Endometrium (tissue), 2 donors: Measurements from ENCODE around the gene KCNJ18.
"Not testable (repeated sequence)": the region's sequence is repeated elsewhere in the genome, so short reads cannot be mapped to it uniquely, and the experiment has no call there.

ENCODE experiments used
- FAIRE-seq: peaks from 2 replicates; lab custom pipeline; 2012; peaks lifted over from hg19 to GRCh38; lab: Jason Lieb, UNC
- donor health status: control.
- donor health status: control.

The KCNJ18 gene

GRCh38 chr17:21691883-21692703, at the start of gene KCNJ18:
Gene KCNJ18 (plus strand): TSS chr17:21692523. CDS start chr17:21702787, 10,264 bp downstream.
- FAIRE-seq: not testable (repeated sequence)

DNA sequence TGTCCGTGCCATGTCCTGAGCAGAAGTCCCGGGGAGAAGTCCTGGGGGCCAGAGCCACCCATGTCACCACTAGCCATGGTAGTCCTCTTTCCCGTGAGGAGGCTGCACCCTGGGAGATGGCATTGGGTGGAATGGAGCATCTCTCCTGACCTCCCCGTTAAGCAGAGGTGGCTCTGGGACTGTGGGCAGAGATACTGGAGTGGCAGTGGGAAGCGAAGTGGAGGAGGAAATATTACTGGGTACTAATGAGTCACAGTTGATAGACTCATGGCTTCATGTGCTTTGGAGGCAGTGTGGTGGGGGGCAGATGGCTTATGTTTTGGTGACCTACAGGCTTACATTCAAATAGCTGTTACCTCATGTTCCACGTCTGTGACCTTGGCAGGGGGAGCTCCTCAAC, 44.2 kb upstream of the KCNJ18 start:
- FAIRE-seq: not testable (repeated sequence)

DNA sequence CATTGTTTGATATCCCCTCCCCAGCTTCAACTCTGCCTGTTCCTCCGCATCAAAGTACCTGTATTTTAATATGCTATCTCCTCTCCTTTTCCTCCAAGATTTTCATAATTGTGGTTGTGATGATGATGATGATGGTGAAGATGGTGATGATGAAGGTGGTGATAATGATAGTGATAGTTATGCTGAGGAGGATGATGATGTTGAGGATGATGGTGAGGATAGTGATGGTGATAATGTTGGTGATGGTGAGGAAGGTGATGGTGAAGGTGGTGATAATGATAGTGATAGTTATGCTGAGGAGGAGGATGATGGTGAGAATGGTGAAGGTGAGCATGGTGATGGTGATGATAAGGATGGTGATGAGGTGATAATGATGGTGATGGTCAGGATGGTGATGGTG, 42.3 kb upstream of the KCNJ18 start:
- not testable (repeated sequence) for FAIRE-seq

DNA sequence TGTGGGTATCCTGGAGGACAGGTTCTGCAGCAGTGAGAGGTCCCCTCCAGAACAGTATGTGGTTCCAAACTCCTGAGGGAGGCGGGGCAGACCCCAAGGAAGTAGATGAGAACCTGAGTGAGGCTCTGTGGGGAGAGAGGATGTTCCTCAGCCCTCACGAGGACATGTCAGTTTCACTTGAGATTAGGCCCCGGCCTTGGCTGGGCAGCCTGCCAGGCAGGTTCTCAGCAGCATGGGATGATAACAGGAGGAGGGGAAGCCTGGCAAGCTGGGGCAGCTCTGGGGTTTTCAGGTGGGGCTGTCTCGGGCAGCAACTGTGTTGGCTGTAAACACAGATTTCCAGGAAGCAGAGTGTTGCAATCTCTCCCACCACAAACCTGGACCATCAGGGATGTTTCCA, 40.3 kb upstream of the KCNJ18 start:
- not testable (repeated sequence) for FAIRE-seq

DNA sequence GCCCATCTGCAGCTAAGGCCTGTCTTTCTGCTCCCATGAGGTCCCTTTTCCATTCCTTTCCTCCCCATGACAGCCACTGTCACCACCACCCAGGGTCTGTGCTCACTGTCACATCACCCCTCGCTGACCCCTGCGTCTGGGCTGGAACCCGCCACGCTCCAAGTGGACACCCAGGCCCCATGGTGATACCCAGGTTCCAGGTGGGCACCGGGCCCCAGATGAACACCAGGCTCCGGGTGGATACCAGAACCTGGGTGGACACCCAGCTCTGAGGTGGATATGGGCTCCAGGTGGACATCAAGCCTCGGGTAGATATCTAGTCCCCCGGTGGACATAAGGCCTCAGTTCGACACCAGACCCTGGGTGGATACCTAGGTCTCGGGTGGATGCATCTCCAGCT, 39.1 kb upstream of the KCNJ18 start:
- not testable (repeated sequence) for FAIRE-seq

- FAIRE-seq: peak; percentile 21
These were observed 35.6 kb upstream of the KCNJ18 start for GRCh38 chr17:21656518-21657309.

DNA sequence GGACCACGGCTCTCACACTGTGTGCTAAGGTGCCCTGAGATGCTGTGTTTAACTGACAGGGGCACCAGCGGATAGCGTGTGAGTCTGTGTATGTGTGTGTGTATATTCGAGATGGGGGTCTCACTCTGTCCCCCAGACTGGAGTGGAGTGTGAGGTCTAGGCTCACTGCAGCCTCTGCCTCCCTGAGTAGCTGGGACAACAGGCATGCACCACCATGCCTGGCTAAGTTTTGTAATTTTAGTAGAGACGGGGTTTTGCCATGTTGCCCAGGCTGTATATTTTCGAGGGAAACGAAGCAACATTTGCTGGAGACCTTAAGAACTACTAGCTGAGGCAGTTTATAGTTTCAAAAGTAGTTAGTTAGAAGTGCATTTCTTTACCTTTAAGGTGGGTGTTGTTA, 32.7 kb upstream of the KCNJ18 start:
- FAIRE-seq: not testable (repeated sequence)

DNA sequence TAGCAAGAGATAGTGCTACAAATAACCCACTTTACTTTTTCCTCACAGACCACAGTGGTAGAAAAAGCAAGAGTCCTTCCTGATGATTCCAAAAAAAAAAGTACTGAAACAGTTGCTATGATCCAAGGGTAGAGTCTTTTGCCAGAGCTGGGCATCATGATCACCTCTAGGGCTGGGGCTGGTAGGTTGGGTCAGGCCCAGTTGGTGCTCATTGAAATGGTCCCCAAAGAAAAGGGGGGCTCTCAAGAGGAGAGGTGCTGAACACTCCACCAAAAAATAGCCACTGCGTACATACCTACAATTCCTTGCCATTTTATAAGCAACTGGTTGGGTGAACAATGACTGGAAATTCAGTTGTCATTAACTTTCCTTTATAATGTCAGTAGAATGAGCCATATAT, 30.9 kb upstream of the KCNJ18 start:
- not testable (repeated sequence) for FAIRE-seq

GRCh38 chr17:21663166-21663565, 29.2 kb upstream of the KCNJ18 start:
- FAIRE-seq: not testable (repeated sequence)

DNA sequence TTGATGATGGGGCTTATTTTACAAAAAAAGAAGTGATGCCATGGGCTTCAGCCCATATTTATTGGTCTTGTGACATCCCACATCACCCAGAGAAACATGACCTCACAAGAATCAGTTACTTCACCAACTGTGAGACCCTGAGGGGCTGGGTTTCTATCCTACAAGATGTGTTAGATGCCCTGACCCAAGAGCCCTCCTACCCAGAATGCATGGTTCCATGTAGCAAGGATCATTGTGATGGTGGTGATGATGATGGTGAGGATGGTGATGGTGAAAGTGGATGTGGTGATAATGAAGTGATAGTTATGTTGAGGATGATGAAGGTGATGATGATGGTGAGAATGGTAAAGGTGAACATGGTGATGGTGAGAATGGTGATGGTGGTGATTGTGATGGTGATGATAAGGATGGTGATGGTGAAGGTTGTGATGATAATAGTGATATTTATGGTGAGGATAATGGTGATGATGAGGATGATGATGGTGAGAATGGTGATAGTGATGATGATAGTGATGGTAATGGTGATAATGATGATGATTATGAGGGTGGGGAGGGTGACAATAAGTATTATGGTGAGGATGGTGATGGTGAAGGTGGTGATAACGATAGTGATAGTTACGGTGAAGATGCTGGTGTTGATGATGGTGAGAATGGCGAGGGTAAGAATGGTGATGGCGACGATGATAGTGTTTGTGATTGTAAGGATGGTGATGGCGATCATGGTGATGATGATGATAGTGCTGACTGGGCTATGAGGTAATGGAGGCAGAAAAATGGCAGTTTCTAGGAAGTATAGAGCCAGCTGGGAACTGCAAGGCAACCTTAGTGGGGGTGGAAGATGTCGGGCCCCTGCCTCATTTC, 28.5 kb upstream of the KCNJ18 start:
- FAIRE-seq: not testable (repeated sequence)

- not testable (repeated sequence) for FAIRE-seq
These were observed 27.2 kb upstream of the KCNJ18 start for GRCh38 chr17:21665171-21665570.

- FAIRE-seq: not testable (repeated sequence)
These were observed 26.3 kb upstream of the KCNJ18 start for GRCh38 chr17:21665935-21666493.

DNA sequence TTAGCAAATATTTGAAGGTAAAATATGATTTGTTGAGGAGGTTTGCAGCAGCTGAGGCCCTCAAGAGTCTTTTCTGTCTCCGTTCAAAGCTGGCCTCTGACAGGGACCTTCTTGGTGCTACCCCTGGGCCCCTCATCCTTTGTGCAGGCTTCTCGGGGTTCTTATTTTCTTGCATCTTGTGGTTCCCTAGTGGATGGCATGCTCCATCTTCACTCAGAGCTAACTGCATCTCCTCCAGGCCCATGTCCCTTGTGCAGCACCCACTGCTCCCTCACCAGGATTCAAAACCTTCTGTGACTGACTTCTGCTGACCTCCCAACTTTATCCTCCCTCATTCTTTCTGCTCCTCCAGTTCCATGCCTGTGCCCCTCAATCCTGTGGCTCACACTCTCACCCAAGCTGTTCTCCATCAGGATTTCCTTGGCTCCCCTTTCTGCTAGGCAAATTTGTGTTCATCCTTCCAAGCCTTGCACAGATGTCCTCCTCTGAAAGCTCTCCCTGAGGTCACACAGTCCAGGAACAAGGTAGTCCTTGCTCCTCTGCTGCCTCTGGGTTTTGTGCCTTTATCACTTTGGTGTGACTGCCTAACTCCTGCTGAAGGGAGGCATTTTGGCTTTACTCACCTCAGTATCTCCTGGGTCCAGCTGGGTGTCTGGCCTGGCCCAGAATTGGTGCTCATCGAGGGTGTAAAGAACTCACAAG, 25.5 kb upstream of the KCNJ18 start:
- FAIRE-seq: not testable (repeated sequence)

DNA sequence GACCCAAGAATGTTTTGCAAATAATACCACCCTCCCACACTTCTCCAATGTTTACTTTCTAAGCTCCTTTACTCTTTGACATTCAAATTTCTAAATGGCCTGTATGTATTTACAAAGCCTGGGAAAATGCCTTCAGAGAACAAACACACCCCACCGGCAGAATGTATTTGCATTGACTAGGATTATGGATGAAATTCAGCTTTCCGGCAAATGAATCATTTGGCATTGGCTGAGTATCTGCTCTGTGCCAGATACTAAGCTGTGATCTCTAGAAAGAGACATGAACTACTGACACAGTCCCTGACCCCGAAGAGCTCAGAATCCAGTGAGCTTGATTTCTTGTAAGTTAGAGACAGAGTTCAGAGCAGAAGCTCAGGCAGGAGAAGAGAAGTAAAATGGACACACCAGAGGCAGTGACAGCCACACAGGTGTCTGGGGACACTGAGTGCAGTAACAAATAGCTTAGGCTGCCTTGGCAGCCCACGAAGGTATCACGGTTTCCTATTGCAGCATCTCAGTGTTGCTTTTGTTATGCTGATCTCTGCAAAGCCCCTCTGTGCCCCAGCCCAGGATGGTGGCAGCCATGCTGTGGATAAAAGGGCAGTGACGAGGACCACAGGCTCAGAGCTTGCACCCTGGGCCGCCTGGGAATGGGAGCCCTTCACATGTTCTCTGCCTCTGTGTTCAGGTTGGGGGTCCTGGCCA, 24.8 kb upstream of the KCNJ18 start:
- not testable (repeated sequence) for FAIRE-seq

DNA sequence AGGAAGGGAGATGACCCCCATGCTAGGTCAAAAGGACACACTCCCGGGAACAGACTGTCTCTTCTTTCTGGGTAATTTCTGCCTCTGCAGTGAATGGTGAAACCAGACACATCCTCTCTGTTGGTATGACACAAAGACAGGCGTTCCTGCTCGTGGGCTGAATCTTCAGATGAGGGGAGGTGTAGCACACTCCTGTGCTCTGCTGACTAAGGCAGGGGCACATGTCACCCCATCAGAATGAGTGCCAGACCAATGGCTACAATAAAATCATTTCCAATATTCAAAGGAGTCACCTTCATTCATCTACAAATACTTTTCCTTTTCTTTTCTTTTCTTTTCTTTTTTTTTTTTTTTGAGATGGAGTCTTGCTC, 24.2 kb upstream of the KCNJ18 start:
- not testable (repeated sequence) for FAIRE-seq

DNA sequence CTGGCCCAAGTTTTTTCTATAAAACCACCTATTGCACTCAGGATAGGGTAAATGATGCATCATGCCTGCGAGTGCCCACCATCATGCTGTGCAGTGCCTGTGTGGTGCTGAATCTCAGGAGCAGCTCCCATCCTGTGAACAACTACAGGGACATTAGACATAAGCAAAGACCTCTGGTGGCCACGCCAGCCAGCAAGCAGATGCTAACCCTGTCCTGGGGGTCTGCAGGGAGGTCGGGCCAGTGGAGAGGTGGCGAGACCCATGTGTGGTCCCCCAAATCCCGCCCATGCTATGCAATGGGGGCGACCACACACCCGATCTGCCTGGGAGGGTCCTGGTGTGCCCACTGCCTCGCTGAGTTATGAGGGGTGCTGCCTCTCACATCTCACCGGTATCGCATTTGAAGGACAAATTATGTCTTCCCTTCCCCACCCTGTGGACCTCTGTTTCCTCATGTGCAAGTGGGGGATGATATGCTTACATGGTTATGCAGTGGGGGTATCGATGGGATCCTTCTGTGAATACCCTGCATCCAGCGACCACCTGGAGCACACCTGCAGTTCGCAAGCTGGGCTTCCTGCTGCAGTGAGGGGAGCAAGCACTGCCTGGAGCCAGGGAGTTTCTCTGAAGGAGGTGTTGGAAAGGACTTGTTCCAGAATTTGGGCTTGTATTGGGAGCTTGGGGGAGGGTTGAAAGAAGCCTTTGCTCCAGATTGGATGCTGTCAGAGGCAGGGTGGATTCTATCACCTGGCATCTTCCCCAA, 23.4 kb upstream of the KCNJ18 start:
- not testable (repeated sequence) for FAIRE-seq

DNA sequence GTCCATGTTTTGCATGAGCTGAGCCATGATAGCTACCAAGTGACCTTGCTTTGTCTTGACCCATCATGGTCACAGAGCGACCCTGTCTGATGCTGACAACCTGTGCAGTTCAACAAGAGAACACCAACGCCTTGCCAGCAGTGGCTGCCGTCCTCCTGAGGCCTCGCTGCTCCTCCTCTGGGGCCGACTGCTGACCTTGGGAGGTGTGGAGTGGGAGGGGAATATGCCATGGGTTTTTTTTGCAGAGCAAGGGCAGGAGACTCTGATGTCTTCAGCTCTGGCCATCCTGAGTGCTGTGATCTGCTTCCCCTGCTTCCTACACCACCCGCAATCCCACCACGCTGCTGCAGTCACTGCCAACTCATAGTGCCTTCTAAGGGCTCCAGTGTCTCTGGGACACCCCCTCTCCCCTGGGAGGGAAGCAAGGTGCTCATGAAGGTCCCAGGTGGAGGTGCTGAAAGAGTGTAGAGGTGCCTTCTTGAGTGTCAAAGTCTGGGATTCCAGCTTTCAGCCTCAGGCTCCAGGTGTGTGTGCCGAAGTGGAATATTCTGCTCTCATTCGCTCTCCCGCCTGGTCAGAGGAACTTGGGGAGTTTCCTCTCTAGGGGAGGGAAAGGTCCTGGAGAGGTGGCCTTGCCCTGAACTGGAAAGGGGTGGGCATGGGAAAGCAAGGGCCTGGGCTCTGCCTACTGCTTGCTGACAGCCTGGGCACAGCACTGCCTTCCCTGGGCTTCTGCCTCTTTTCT, 22.5 kb upstream of the KCNJ18 start:
- FAIRE-seq: not testable (repeated sequence)

DNA sequence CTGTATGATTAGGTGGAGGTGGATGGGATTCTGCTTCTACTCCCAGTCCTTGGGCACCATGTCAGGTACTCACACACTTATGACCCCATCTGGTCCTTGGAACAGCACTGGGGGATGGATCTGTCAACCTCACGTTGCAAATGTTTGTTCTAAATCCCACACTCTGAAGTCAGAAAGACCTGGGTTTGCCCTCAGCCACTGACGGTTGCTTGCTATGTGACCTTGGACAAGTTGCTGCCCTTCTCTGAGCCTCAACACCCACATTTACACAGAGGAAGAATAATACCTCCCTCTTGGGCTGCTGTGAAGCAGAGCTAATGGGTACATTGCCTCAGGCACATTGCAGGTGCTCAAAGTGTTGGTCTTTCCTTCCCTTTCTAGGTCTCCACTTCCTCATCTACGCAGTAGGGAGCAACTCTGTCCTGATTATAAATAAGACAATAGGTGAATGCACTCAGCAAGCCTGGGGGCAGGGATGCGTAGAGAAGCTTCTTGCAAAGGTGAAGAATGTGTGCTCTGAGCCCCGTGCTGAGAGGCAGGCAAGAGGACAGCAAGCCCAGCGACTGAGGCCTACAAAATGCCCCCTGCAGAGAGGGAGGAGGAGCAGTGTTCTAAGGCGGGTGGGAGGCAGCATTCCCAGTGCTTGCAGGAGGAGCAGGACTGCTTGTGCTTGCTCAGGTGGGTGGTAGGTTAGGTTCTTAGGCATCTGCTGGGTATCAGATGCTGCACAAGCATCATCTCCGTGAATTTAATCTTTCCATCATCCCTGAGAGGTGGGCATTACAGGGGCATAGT, 21.8 kb upstream of the KCNJ18 start:
- not testable (repeated sequence) for FAIRE-seq
